Esophagus muscularis mucosa (tissue), 3 donors: ENCODE measurements around the gene LRRC4C.

ENCODE experiments used
- CTCF ChIP-seq, 3 experiments: fragments of 200-600 bp in 2 of 3; fragments of 450-650 bp in 1 of 3; sonication (generic) in 2 of 3; IDR thresholded peaks; one replicate each; pipeline ENCODE4 v1.5.1; 2017 to 2019; ENCODE audit warnings: antibody characterized with exemption in 3 of 3, mild to moderate bottlenecking in 2 of 3, moderate library complexity in 1 of 3
- POLR2AphosphoS5 ChIP-seq, 2 donors: sonication (generic); formaldehyde crosslinking; IDR thresholded peaks; one replicate each; pipeline ENCODE4 v1.6.1; 2017; ENCODE audit warnings: antibody characterized with exemption in 2 of 2

DNA sequence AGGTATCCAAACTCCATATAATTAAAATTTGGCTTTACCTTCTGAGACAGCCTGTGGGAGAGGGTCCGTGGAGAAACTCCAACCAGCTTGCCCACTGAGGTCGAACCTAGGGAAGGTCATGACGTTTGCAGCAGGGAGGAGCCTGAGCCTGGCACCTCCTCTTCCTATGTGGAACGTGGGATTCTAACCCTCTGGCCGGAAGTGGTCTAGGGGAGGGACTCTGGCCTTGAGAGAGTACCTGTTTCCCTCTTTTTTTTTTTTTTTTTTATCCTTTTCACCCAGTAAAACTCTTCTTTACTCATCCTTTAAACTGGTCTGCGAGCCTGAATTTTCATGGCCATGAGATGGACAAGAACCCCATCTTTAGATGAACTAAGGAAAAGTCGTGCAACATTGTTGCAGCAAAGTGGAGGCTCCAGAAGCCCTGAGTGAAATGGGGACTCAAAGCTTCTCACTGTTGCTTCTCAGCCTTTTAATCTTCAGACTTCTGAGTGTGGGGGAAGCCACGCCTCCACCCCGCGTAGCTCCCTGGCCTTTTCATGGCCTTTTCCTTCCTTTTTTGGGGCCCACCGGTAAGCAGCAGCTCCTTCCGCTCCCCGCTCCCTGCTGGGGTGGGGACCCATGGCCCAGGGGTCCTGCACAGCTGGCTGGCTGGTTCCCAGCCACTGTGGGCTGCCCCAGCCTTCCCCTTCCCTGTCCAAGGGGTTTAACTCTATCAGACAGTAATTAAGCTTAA lies 1359.9 kb downstream of the LRRC4C start:
- no peak for TF ChIP-seq CTCF (IDR thresholded peaks at IDR 0.05)
- no peak for TF ChIP-seq POLR2AphosphoS5 (IDR thresholded peaks at IDR 0.05)
